Gastrocnemius medialis (tissue), 4 donors: ENCODE measurements around the gene ATP6V0E2. TPM values are rescaled to one million over a fixed set of nuclear protein-coding genes. Genes with fewer than 3 reads are reported as not detected.

Experiments
- ATAC-seq, 2 donors: fragments of 150-250 bp; one replicate each; pipeline ENCODE4 v1.9.1; 2016
- DNase-seq, 2 donors: peaks; one replicate each; pipeline ENCODE4 v3.0.0-alpha.2; 2019
- H3K27ac ChIP-seq, 4 donors: fragments of 200-600 bp; sonication (generic); 1 replicate in 1 of 4; 2 replicates in 3 of 4; pipeline ENCODE4 v1.5.1; 2016 to 2018; ENCODE audit warnings: mild to moderate bottlenecking in 2 of 4, moderate library complexity in 1 of 4
- H3K27me3 ChIP-seq, 3 donors: fragments of 200-600 bp; sonication (generic) in 2 of 3; 1 replicate in 1 of 3; 2 replicates in 2 of 3; pipeline versions ENCODE4 v1.5.1 to v1.6.0; 2016 to 2019; ENCODE audit warnings: mild to moderate bottlenecking in 1 of 3, moderate library complexity in 1 of 3
- H3K36me3 ChIP-seq, 2 donors: fragments of 200-600 bp; sonication (generic) in 1 of 2; one replicate each; pipeline ENCODE4 v1.5.1; 2017 to 2018
- H3K4me1 ChIP-seq, 2 donors: fragments of 200-600 bp; sonication (generic) in 1 of 2; one replicate each; pipeline ENCODE4 v1.5.1; 2016 to 2017; ENCODE audit warnings: mild to moderate bottlenecking in 2 of 2
- H3K4me3 ChIP-seq, 4 donors: fragments of 200-600 bp; sonication (generic) in 3 of 4; 1 replicate in 1 of 4; 2 replicates in 3 of 4; pipeline ENCODE4 v1.5.1; 2016 to 2019; ENCODE audit warnings: mild to moderate bottlenecking in 2 of 4
- H3K9me3 ChIP-seq, 3 donors: fragments of 200-600 bp; sonication (generic) in 2 of 3; 1 replicate in 1 of 3; 2 replicates in 2 of 3; pipeline ENCODE4 v1.5.1; 2016 to 2019
- CTCF ChIP-seq, 5 experiments: fragments of 450-650 bp in 3 of 5; fragments of 200-600 bp in 2 of 5; sonication (generic) in 2 of 5; IDR thresholded peaks in 4 of 5; conservative IDR thresholded peaks in 1 of 5; 1 replicate in 4 of 5; 2 replicates in 1 of 5; pipeline ENCODE4 v1.5.1; 2016 to 2019; ENCODE audit warnings: antibody characterized with exemption in 5 of 5, mild to moderate bottlenecking in 3 of 5, moderate library complexity in 3 of 5
- POLR2A ChIP-seq, 2 donors: fragments of 450-650 bp; IDR thresholded peaks; one replicate each; pipeline ENCODE4 v1.6.1; 2017; ENCODE audit warnings: antibody characterized with exemption in 2 of 2, mild to moderate bottlenecking in 2 of 2, moderate library complexity in 2 of 2
- in situ Hi-C, 4 donors: fragments of 200-750 bp; cut with MboI; loops; one replicate each; pipeline versions ENCODE4 v1.15.0 to v1.8.0; 2017; ENCODE audit warnings: low sequenced_read_pairs in 4 of 4
- intact Hi-C: fragments of 100-400 bp; cut with DNase I; formaldehyde crosslinking; loops from one replicate; pipeline ENCODE4 v1.15.1; 2023; ENCODE audit warnings: low total_unique reads
- total RNA-seq, 4 donors: library from RNA; depleted of rRNA; stranded (reverse); fragments of >200 nt; gene quantifications; one replicate each; pipeline versions ENCODE4 v1.1.0 to v1.2.3, GENCODE V29; 2016

Gene ATP6V0E2
- total RNA-seq, 4 donors from 2014 or later, result 9.0 to 46.3 (median 12.9) TPM

- no peak for TF ChIP-seq CTCF (IDR thresholded peaks at IDR 0.05 in 4 of 5, conservative IDR thresholded peaks at IDR 0.05 in 1 of 5)
- TF ChIP-seq POLR2A (IDR thresholded peaks at IDR 0.05), result no peak
- Histone ChIP-seq H3K9me3 (no peaks in the 10 kb centered on the region), H3K27me3 (no peaks in the 10 kb centered on the region), H3K36me3 (peaks cover 0 to 22% of the 10 kb centered on the region in 2 donors), H3K27ac (no peak overlapping the region), H3K4me3 (no peak overlapping the region), H3K4me1 (no peaks in the 10 kb centered on the region)
- DNase-seq (no peak), ATAC-seq (no peak)
- in situ Hi-C loops (no loop called here), intact Hi-C loops (no loop called here)
Observed at GRCh38 chr7:149866779-149867447, 6.9 kb upstream of the ATP6V0E2 start.

- ATAC-seq (no peak), DNase-seq (no peak)
- Histone ChIP-seq H3K9me3 (no peaks in the 10 kb centered on the region), H3K27ac (no peak overlapping the region), H3K4me1 (peaks cover 5 to 6% of the 10 kb centered on the region in 2 donors), H3K27me3 (no peaks in the 10 kb centered on the region), H3K4me3 (no peak overlapping the region), H3K36me3 (peaks cover 0 to 16% of the 10 kb centered on the region in 2 donors)
- intact Hi-C loops (no loop called here), in situ Hi-C loops (no loop called here)
- no peak for TF ChIP-seq POLR2A (IDR thresholded peaks at IDR 0.05)
- TF ChIP-seq CTCF (IDR thresholded peaks at IDR 0.05 in 4 of 5, conservative IDR thresholded peaks at IDR 0.05 in 1 of 5), result no peak
Observed at GRCh38 chr7:149867762-149868622, 5.8 kb upstream of the ATP6V0E2 start.

- no peak overlapping the region for H3K27ac ChIP-seq
- no peak overlapping the region for H3K4me3 ChIP-seq
- no peak for TF ChIP-seq POLR2A (IDR thresholded peaks at IDR 0.05)
- no peak for TF ChIP-seq CTCF (IDR thresholded peaks at IDR 0.05 in 4 of 5, conservative IDR thresholded peaks at IDR 0.05 in 1 of 5)
- no peak for ATAC-seq
- H3K4me1 ChIP-seq, result peaks cover 5 to 7% of the 10 kb centered on the region in 2 donors
- H3K9me3 ChIP-seq, result no peaks in the 10 kb centered on the region
- no peaks in the 10 kb centered on the region for H3K27me3 ChIP-seq
- intact Hi-C loops (no loop called here), in situ Hi-C loops (no loop called here)
- no peak for DNase-seq
- peaks cover 0 to 8% of the 10 kb centered on the region in 2 donors for H3K36me3 ChIP-seq
Observed at GRCh38 chr7:149868623-149869290, 5.0 kb upstream of the ATP6V0E2 start.

GRCh38 chr7:149869291-149869650 lies 4.5 kb upstream of the ATP6V0E2 start:
- intact Hi-C loops, result no loop called here
- peaks cover 8 to 11% of the 10 kb centered on the region in 2 donors for H3K4me1 ChIP-seq
- H3K27ac ChIP-seq, result no peak overlapping the region
- H3K9me3 ChIP-seq, result no peaks in the 10 kb centered on the region
- H3K36me3 ChIP-seq, result peaks cover 0 to 4% of the 10 kb centered on the region in 2 donors
- no peak overlapping the region for H3K4me3 ChIP-seq
- ATAC-seq (no peak), DNase-seq (no peak)
- TF ChIP-seq POLR2A (IDR thresholded peaks at IDR 0.05), result no peak
- TF ChIP-seq CTCF (IDR thresholded peaks at IDR 0.05 in 4 of 5, conservative IDR thresholded peaks at IDR 0.05 in 1 of 5), result no peak
- no peaks in the 10 kb centered on the region for H3K27me3 ChIP-seq
- in situ Hi-C loops, result no loop called here
